ENCODE measurements around the gene EIF4E2.
"Not testable (repeated sequence)": the region's sequence is repeated elsewhere in the genome, so short reads cannot be mapped to it uniquely, and the experiment has no call there.

The EIF4E2 gene

GRCh38 chr2:232521959-232522622 is 28.4 kb upstream of the EIF4E2 start:
- DNase-seq (ENCODE audit: low read depth in 2 of 2) = peak; percentile 30 to 49

GRCh38 chr2:232522623-232523401 is 27.7 kb upstream of the EIF4E2 start:
- DNase-seq (ENCODE audit: low read depth in 2 of 2) = no peak

- DNase-seq (ENCODE audit: low read depth in 2 of 2) = no peak
These were observed 27.1 kb upstream of the EIF4E2 start for GRCh38 chr2:232523402-232523681.

- DNase-seq (ENCODE audit: low read depth in 2 of 2) = peak in 1 of 2 donors; percentile 18
These were observed 26.5 kb upstream of the EIF4E2 start for GRCh38 chr2:232523682-232524597.

GRCh38 chr2:232524771-232525170 is 25.7 kb upstream of the EIF4E2 start:
- DNase-seq (ENCODE audit: low read depth in 2 of 2) = no peak

GRCh38 chr2:232525199-232525598 is 25.3 kb upstream of the EIF4E2 start:
- DNase-seq (ENCODE audit: low read depth in 2 of 2) = no peak

GRCh38 chr2:232525791-232526371 is 24.6 kb upstream of the EIF4E2 start, which contains the start of gene CHRND:
Gene CHRND (plus strand): TSS chr2:232526160. CDS start chr2:232526216, 56 bp downstream.
- no peak for DNase-seq (ENCODE audit: low read depth in 2 of 2)

GRCh38 chr2:232526372-232526941 is 24.0 kb upstream of the EIF4E2 start:
- no peak for DNase-seq (ENCODE audit: low read depth in 2 of 2)

- no peak for DNase-seq (ENCODE audit: low read depth in 2 of 2)
These were observed 22.5 kb upstream of the EIF4E2 start for GRCh38 chr2:232527905-232528470.

GRCh38 chr2:232528746-232529460 is 21.6 kb upstream of the EIF4E2 start:
- DNase-seq (ENCODE audit: low read depth in 2 of 2) = no peak

- DNase-seq (ENCODE audit: low read depth in 2 of 2) = no peak
These were observed 20.5 kb upstream of the EIF4E2 start for GRCh38 chr2:232529806-232530547.

GRCh38 chr2:232530626-232531260 is 19.7 kb upstream of the EIF4E2 start:
- no peak for DNase-seq (ENCODE audit: low read depth in 2 of 2)

GRCh38 chr2:232532419-232532818 is 18.1 kb upstream of the EIF4E2 start:
- DNase-seq (ENCODE audit: low read depth in 2 of 2) = no peak

GRCh38 chr2:232532821-232533220 is 17.7 kb upstream of the EIF4E2 start:
- DNase-seq (ENCODE audit: low read depth in 2 of 2) = not testable (repeated sequence)

- no peak for DNase-seq (ENCODE audit: low read depth in 2 of 2)
These were observed 16.4 kb upstream of the EIF4E2 start for GRCh38 chr2:232533944-232534710.

- no peak for DNase-seq (ENCODE audit: low read depth in 2 of 2)
These were observed 15.4 kb upstream of the EIF4E2 start for GRCh38 chr2:232534940-232535651.

GRCh38 chr2:232535761-232536530 is 14.5 kb upstream of the EIF4E2 start:
- no peak for DNase-seq (ENCODE audit: low read depth in 2 of 2)
